Karpas-422 (cell line): Measurements from ENCODE around the gene MYLK3. TPM values are rescaled to one million over a fixed set of nuclear protein-coding genes. Genes with fewer than 3 reads are reported as not detected.
"Not testable (repeated sequence)": the region's sequence is repeated elsewhere in the genome, so short reads cannot be mapped to it uniquely, and the experiment has no call there.

Experiments used
- DNase-seq: peaks from one replicate; pipeline ENCODE4 v3.0.0-alpha.2; 2015
- H2AFZ ChIP-seq: fragments of 200-600 bp; sonication (generic); 2 replicates; pipeline ENCODE4 v1.6.1; 2014; ENCODE audit warnings: antibody characterized with exemption, low read length, mixed read lengths
- H3K27ac ChIP-seq: fragments of 200-600 bp; sonication (generic); 2 replicates; pipeline ENCODE4 v1.5.1; 2014; ENCODE audit warnings: mild to moderate bottlenecking, low read length, moderate library complexity
- H3K27me3 ChIP-seq: fragments of 200-600 bp; sonication (generic); 2 replicates; pipeline ENCODE4 v1.6.1; 2014; ENCODE audit warnings: low read length, mixed read lengths
- H3K36me3 ChIP-seq: fragments of 200-600 bp; sonication (generic); 2 replicates; pipeline ENCODE4 v1.6.1; 2014; ENCODE audit warnings: low read length, mixed read lengths; ENCODE audit not compliant: insufficient read depth
- H3K4me1 ChIP-seq: fragments of 200-600 bp; sonication (generic); 2 replicates; pipeline ENCODE4 v1.6.1; 2014; ENCODE audit warnings: mild to moderate bottlenecking, low read length, mixed read lengths
- H3K4me2 ChIP-seq: fragments of 200-600 bp; sonication (generic); 2 replicates; pipeline ENCODE4 v1.6.1; 2014; ENCODE audit warnings: low read length, low read depth, mild to moderate bottlenecking; ENCODE audit not compliant: poor library complexity, severe bottlenecking
- H3K4me3 ChIP-seq: fragments of 200-600 bp; sonication (generic); 2 replicates; pipeline ENCODE4 v1.5.1; 2014; ENCODE audit warnings: mild to moderate bottlenecking, antibody characterized with exemption, low read length, mixed read lengths
- H3K79me2 ChIP-seq: fragments of 200-600 bp; sonication (generic); 2 replicates; pipeline ENCODE4 v1.6.1; 2014; ENCODE audit warnings: mild to moderate bottlenecking, low read length, mixed read lengths
- H3K9ac ChIP-seq: fragments of 200-600 bp; sonication (generic); 2 replicates; pipeline ENCODE4 v1.6.0; 2014; ENCODE audit warnings: low read length
- H3K9me2 ChIP-seq: fragments of 200-600 bp; sonication (generic), shearing (Covaris generic); replicated peaks from 2 replicates; pipeline ENCODE4 v1.6.0; 2014; ENCODE audit warnings: mild to moderate bottlenecking, low read length, moderate library complexity; ENCODE audit not compliant: insufficient read depth
- H3K9me3 ChIP-seq: fragments of 300-700, 200-600 bp; sonication (generic); 2 replicates; pipeline ENCODE4 v1.6.1; 2014; ENCODE audit warnings: low read length, mixed read lengths
- H4K20me1 ChIP-seq: fragments of 200-600 bp; sonication (generic); 2 replicates; pipeline ENCODE4 v1.6.1; 2014; ENCODE audit warnings: mild to moderate bottlenecking, antibody characterized with exemption, low read length, low read depth; ENCODE audit not compliant: insufficient read depth
- total RNA-seq: library from RNA; depleted of rRNA; stranded (reverse); fragments of >200 nt; shearing (Covaris generic); gene quantifications from 2 replicates; pipeline ENCODE4 v1.2.3, GENCODE V29; 2014; ENCODE audit warnings: low replicate concordance

Gene MYLK3
- total RNA-seq, 1 experiment from 2014 or later, result 1.3 TPM

DNA sequence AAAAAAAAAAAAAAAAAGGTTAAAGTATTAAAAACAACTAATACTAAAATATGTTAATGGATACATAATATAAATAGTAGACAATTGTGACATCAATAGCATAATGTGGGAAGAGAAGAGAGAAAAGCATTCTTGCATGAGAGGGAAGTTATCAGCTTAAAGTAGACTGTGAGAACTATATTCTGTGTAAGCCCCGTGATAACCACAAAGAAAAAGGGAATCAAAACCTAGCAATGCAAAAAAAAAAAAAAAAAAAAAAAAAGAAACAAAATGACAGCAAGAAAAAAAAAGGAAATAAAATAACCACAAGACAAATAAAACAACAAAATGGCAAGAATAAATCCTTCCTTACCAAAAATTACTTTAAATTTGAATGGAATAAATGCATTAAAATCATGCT lies 39.8 kb upstream of the MYLK3 start:
- Histone ChIP-seq H3K4me2 (peak overlapping the region; percentile 78), H3K4me3 (peak overlapping the region; percentile 24; the same call in 1 of the 2 replicates), H3K27ac (peak overlapping the region; percentile 95), H4K20me1 (no peaks in the 10 kb centered on the region), H3K9me3 (no peaks in the 10 kb centered on the region), H3K9me2 (no peaks in the 10 kb centered on the region), H3K79me2 (no peaks in the 10 kb centered on the region), H2AFZ (no peak overlapping the region), H3K9ac (no peak overlapping the region), H3K27me3 (no peaks in the 10 kb centered on the region), H3K36me3 (no peaks in the 10 kb centered on the region), H3K4me1 (peaks cover 54% of the 10 kb centered on the region)
- peak; percentile 85 for DNase-seq

DNA sequence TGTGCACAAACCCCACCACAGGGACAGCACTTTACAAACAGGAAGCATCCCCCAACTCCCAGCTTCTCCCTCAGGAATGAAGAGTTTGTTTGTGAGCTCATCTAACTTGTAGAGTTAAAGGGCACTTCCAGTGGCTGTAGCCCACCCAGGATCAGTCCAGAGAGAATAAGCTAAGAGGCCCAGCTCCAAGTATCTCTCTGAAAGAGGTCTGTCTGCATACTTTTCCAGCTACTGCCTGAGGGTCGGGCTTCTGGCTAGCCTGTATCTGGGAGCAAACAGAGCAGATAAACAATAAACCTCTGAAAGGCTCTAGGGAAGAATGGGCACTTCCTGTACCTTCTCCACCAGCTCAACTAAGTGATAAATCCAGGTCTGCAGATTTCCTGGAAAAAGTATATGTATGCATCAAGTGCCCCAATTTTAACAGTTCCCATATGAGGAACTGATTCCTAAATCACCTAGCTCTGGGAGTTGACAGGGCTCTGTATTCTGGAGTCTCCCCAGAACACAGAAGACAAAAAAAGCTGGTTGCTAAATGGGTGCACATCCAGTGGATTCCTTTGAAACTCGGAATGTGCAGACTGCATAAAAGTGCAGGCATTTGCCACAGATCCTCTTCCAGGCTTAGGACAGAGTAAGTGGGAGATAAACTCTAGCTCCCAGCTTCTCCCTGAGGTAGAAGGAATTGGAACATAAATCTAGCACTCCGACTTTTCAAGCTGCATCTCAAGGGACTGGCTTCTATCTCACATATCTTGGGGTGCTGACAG lies 37.1 kb upstream of the MYLK3 start:
- no peak overlapping the region for H2AFZ ChIP-seq
- DNase-seq, result no peak
- H3K4me2 ChIP-seq, result no peak overlapping the region
- no peaks in the 10 kb centered on the region for H3K36me3 ChIP-seq
- no peak overlapping the region for H3K9ac ChIP-seq
- H3K27ac ChIP-seq, result no peak overlapping the region
- no peaks in the 10 kb centered on the region for H4K20me1 ChIP-seq
- H3K9me3 ChIP-seq, result no peaks in the 10 kb centered on the region
- no peak overlapping the region for H3K4me3 ChIP-seq
- H3K27me3 ChIP-seq, result no peaks in the 10 kb centered on the region
- H3K9me2 ChIP-seq, result no peaks in the 10 kb centered on the region
- peaks cover 30% of the 10 kb centered on the region for H3K4me1 ChIP-seq
- no peaks in the 10 kb centered on the region for H3K79me2 ChIP-seq

DNA sequence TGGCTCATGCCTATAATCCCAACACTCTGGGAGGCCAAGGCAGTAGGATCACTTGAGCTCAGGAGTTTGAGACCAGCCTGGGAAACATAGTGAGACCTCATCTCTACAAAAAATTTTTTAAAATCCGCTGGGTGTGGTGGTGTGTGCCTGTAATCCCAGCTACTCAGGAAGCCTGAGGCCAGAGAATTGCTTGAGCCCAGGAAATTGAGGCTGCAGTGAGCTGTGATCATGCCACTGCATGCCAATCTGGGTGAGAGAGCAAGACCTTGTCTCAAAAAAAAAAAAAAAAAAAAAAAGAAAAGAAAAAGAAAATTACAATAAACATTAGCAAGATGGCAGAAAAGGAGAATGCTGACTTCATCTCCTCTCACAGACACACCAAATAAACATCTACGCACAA lies 36.4 kb upstream of the MYLK3 start:
- H3K9me3 ChIP-seq, result not testable (repeated sequence)
- peaks cover 25% of the 10 kb centered on the region for H3K4me1 ChIP-seq

DNA sequence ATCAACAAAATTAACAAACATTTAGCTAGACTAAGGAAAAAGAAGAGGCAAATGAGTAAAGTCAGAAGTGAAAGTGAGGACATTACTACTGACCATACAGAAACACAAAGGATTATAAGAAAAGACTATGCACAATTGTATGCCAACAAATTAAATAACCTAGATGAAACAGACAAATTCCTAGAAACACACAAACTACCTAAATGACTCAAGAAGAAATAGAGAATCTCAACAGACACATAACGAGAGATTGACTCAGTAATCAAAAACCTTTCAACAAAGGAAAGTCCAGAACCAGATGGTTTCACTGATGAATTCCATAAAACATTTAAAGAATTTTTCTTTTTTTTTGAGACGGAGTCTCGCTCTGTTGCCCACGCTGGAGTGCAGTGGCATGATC lies 35.7 kb upstream of the MYLK3 start:
- DNase-seq, result no peak
- Histone ChIP-seq H3K9me2 (no peaks in the 10 kb centered on the region), H3K36me3 (no peaks in the 10 kb centered on the region), H3K9ac (no peak overlapping the region), H3K4me2 (no peak overlapping the region), H3K79me2 (no peaks in the 10 kb centered on the region), H3K9me3 (no peaks in the 10 kb centered on the region), H2AFZ (no peak overlapping the region), H3K4me1 (peaks cover 17% of the 10 kb centered on the region), H3K4me3 (no peak overlapping the region), H4K20me1 (no peaks in the 10 kb centered on the region), H3K27ac (no peak overlapping the region), H3K27me3 (no peaks in the 10 kb centered on the region)

More for the DNA sequence above, 36.4 kb upstream of the MYLK3 start:
- H3K36me3 ChIP-seq, H4K20me1 ChIP-seq, H3K9ac ChIP-seq, H3K4me3 ChIP-seq, H2AFZ ChIP-seq, H3K27ac ChIP-seq, H3K4me2 ChIP-seq, H3K79me2 ChIP-seq, H3K9me2 ChIP-seq, DNase-seq, H3K27me3 ChIP-seq: not testable (repeated sequence)

DNA sequence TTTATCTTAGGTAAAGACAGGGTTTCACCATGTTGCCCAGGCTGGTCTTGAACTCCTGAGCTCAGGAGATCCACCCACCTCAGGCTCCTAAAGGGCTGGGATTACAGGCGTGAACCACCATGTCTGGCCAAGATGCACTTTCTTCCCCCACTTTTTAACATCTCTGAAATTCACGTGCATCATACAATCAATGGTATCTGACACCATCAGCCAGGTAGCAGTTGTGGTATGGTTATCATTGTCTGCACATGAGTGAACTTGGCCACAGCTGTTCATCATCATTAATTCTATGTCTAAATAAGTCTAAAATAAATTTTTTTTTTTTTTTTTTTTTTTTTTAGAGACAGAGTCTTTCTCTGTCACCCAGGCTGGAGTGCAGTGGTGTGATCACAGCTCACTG lies 34.2 kb upstream of the MYLK3 start:
- Histone ChIP-seq H3K4me3 (no peak overlapping the region), H3K9ac (no peak overlapping the region), H3K36me3 (no peaks in the 10 kb centered on the region), H3K4me1 (peaks cover 3% of the 10 kb centered on the region), H4K20me1 (no peaks in the 10 kb centered on the region), H3K9me3 (no peaks in the 10 kb centered on the region), H3K9me2 (no peaks in the 10 kb centered on the region), H3K27ac (no peak overlapping the region), H3K4me2 (no peak overlapping the region), H2AFZ (no peak overlapping the region), H3K27me3 (no peaks in the 10 kb centered on the region), H3K79me2 (no peaks in the 10 kb centered on the region)
- DNase-seq, result no peak

DNA sequence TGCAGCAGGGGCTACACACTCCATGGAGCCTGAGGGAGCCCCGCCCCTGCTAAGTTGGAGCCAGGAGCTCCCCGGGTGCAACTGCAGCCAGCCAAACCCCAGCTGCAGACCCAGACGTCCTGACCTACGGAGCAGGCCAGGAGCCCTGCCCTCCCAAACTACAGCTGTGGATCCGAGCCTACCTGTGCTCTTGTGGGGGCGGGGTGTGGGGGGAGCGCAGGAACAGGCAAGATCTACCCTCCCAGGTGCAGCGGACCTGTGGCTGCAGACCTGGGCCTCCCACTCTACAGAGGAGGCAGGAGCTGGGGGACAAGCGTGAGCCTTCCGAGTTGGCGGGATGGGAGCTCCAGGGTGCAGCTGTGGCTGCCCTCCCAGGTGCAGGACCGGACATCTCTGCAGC lies 29.7 kb upstream of the MYLK3 start:
- Histone ChIP-seq H3K9me2 (no peaks in the 10 kb centered on the region), H3K27me3 (no peaks in the 10 kb centered on the region), H2AFZ (no peak overlapping the region), H3K36me3 (no peaks in the 10 kb centered on the region), H3K4me1 (peaks cover 17% of the 10 kb centered on the region), H3K9me3 (no peaks in the 10 kb centered on the region), H3K79me2 (no peaks in the 10 kb centered on the region), H4K20me1 (no peaks in the 10 kb centered on the region), H3K4me3 (no peak overlapping the region), H3K9ac (no peak overlapping the region), H3K27ac (no peak overlapping the region), H3K4me2 (no peak overlapping the region)
- DNase-seq, result no peak

DNA sequence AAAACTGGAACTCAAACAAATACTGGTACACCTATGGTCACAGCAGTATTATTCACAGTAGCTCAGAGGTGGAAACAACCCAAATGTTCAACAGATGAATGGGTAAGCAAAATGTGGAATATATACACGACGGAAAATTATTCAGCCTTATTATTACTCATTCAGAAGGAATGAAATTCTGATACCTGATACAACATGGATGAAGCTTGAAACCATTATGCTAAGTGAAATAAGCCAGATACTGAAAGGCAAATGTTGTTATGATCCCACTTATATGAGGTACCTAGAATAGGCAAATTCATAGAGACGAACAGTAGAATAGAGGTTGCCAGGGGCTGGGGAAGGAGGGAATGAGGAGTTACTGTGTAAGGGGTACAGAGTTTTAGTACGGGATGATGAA lies 27.1 kb upstream of the MYLK3 start:
- no peak overlapping the region for H3K9ac ChIP-seq
- 0 out of 2 replicates have a peak overlapping the region, but pooled peaks have one; percentile 34 for H3K4me3 ChIP-seq
- H3K27ac ChIP-seq, result no peak overlapping the region
- DNase-seq, result no peak
- no peaks in the 10 kb centered on the region for H3K9me3 ChIP-seq
- no peak overlapping the region for H2AFZ ChIP-seq
- H3K9me2 ChIP-seq, result no peaks in the 10 kb centered on the region
- peaks cover 17% of the 10 kb centered on the region for H3K4me1 ChIP-seq
- H3K4me2 ChIP-seq, result peak overlapping the region; percentile 54
- no peaks in the 10 kb centered on the region for H3K79me2 ChIP-seq
- no peaks in the 10 kb centered on the region for H3K27me3 ChIP-seq
- no peaks in the 10 kb centered on the region for H4K20me1 ChIP-seq
- H3K36me3 ChIP-seq, result no peaks in the 10 kb centered on the region

DNA sequence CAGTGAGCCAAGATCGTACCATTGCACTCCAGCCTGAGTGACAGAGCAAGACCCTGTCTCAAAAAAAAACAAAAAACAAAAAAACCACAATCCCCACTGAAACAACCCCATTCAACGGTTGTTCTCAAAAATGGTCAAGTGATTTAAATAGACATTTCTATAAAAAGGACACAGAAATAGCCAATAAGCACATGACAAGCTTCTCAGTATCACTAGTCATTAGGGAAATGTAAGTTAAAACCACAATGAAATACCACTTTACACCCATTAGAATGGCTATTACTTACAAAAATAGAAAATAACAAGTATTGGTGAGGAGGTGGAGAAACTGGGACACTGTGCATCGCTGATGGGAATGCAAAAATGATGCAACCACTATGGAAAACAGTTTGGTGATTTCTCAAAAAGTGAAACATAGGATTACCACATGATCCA lies 26.6 kb upstream of the MYLK3 start:
- no peaks in the 10 kb centered on the region for H3K36me3 ChIP-seq
- DNase-seq, result peak; percentile 54
- peak overlapping the region; percentile 54 for H3K4me2 ChIP-seq
- H3K4me1 ChIP-seq, result peaks cover 17% of the 10 kb centered on the region
- no peaks in the 10 kb centered on the region for H3K9me3 ChIP-seq
- no peak overlapping the region for H2AFZ ChIP-seq
- H3K79me2 ChIP-seq, result no peaks in the 10 kb centered on the region
- no peak overlapping the region for H3K27ac ChIP-seq
- H3K9ac ChIP-seq, result no peak overlapping the region
- no peaks in the 10 kb centered on the region for H3K9me2 ChIP-seq
- no peaks in the 10 kb centered on the region for H3K27me3 ChIP-seq
- no peaks in the 10 kb centered on the region for H4K20me1 ChIP-seq
- H3K4me3 ChIP-seq, result 0 out of 2 replicates have a peak overlapping the region, but pooled peaks have one; percentile 34
